ENCODE results near the gene NDUFS4. TPM values are rescaled to one million over a fixed set of nuclear protein-coding genes. Genes with fewer than 3 reads are reported as not detected.
"Not testable (repeated sequence)": the region's sequence is repeated elsewhere in the genome, so short reads cannot be mapped to it uniquely, and the experiment has no call there.

NDUFS4 gene
- total RNA-seq, 1 experiment from 2014 or later: 120 TPM

DNA sequence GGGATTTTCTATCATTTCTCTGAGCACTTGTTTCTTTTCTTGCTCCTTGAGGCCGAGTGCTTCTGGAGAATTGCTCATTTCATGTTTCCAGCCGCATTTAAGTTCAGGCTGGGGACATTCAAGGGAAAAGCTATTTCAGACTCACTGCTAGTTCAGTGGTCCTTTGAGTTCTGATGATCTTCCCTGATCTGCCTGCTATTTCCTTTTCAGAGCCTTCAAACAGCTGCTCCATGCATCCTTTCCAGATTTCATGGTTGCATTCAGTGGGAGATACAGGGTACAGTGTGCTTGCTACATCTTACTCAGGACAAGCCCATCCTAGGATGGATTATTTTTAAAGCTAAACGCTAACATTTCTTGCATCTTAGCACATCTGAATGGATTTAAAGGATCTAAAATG lies 14.7 kb downstream of the NDUFS4 start:
- no peak for DNase-seq (ENCODE audit: low read depth)

DNA sequence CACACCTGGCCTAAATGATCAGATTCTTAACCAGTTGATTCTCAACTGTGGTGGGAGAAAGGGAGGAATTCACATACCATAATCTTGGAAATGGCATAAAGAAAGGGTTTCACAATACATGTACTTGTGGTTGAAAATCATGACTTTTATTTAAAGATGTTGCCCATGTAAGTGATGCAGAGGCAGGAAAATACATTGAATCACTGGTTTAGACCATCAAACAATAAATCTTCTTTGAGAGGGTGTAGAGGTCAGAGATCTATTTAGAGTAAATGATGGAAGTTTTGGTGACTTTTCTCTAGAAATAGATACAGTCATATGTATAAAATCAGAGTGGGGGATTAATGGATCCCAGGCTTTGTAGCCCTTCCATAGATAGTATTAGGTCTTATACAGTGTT lies 15.4 kb downstream of the NDUFS4 start:
- no peak for DNase-seq (ENCODE audit: low read depth)

DNA sequence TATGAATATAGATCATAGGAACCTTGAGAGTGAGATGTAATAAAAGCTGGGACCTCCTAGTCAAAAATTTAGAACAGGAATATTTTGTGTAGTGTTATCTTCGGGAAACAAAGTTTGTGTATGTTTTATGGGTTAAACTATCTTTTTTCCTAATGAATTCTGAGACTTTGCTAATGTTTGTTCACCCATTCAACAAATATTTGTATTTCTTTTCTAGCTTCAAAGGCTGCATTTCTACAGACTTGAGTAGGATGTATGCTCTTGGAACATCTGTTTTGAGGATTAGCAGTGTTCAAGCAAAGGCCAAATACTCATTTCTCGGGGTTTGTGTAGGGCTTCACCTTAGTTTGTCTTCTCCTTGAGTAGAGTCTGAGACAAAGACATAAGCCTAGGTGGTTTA lies 16.2 kb downstream of the NDUFS4 start:
- no peak for DNase-seq (ENCODE audit: low read depth)

DNA sequence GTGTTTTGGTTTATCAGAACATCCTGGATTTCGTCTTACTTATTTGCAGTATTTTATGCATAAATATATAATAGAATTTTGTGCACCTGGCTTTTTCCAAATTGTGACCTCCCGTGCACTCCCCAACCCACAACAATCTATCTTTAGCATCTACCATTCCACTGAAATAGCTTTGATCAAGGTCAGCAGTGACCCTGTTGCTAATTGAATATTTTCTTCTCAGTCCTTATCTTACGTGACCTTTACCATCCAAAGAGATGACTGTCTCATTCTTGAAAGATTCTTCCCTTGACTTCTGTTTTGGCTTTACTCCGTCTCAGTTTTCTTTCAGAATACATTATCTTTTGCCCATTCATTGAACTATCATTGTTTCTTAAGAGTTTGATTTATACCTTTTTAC lies 18.4 kb downstream of the NDUFS4 start:
- no peak for DNase-seq (ENCODE audit: low read depth)

DNA sequence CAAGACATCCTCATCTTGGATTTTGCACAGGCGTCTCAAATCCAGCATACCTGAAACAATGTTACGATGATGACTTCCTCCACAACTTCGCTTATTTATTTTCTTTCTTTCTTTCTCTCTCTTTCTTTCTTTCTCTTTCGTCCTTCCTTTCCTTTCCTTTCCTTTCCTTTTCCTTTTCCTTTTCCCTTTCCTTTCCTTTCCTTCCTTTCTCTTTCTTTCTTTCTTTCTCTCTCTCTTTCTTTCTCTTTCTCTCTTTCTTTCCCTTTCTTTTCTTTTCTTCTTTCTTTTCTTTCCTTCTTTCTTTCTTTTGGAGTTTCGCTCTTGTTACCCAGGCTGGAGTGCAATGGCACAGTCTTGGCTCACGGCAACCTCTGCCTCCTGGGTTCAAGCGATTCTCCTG lies 20.1 kb downstream of the NDUFS4 start:
- no peak for DNase-seq (ENCODE audit: low read depth)

DNA sequence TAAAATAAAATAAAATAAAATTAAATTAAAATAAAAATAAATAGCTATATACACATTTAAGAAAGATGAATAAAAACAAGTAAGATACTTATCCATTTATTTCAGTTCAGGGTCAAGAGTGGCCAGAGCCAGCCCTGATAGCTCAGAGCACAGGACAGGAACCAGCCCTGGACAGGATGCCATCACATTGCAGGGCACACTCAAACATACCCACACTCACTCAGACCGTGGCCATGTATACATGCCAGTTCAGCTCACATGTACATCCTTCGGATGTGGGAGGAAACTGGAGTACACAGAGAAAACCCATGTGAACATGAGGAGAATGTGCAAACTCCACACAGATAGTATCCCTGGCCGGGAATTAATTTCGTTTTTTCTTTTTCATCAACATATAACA lies 21.8 kb downstream of the NDUFS4 start:
- DNase-seq (ENCODE audit: low read depth): no peak

DNA sequence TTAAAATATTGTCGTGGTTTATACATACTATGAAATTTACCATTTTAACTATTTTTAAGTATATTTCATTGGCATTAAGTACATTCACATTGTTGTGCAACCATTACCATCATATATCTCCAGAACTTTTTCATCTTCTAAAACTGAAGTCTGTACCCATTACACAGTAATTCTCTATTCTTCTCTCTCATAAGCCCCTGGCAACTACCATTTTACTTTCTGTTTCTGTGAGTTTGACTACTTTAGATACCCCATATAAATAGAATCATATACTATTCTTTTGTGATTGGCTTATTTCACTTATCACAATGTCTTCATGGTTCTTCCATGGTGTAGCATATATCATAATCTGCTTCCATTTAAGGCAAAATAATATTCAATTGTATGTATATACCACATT lies 30.3 kb downstream of the NDUFS4 start:
- no peak for DNase-seq (ENCODE audit: low read depth)

DNA sequence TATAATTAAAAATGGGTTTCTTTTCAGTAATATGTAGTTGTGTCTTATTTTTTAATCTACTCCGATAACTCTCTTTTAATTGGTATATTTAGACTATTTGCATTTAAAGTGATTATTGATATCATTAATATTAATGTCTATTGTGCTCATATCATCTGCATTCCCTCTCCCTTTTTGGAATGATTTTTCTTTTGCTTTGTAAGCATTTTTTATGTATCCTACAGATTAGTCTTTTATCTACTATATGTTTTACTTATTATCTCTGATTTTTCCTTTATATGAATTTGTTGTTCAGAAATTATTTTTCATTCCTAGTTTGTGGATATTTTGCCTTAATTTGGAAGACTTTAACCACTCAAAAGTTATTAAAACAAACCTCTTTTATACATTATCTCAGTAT lies 34.0 kb downstream of the NDUFS4 start:
- DNase-seq (ENCODE audit: low read depth): no peak

DNA sequence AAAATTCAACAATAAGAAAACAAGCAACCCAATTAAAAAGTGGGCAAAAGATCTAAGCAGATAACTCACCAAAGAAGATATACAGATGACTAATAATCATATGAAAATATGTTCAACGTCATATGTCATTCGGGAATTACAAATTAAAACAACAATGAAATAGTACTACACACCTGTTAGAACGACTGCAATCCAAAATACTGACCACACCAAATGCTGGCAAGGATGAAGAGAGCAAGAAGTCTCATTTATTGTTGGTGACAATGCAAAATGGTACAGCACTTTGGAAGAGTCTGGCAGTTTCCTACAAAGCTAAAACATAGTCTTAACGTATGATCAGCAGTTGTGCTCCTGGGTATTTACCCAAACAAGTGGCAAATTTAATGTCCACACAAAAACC lies 37.5 kb downstream of the NDUFS4 start:
- no peak for DNase-seq (ENCODE audit: low read depth)

DNA sequence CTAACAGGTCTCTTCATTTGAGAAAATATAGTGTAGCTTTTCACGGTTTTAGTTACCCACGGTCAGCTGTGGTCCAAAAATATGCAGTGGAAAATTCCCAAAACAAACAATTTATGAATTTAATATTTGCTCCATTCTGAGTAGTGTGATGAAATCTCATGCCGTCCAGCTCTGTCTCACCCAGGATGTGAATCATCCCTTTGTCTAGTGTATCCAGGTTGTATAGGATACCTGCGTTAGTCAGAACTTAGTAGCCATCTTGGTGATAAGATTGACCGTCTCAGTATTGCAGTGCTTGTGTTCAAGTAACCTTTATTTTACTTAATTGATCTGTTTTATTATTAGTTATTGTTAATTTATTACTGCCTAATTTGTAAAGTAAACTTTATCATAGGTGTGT lies 41.1 kb downstream of the NDUFS4 start:
- DNase-seq (ENCODE audit: low read depth): peak; percentile 13

DNA sequence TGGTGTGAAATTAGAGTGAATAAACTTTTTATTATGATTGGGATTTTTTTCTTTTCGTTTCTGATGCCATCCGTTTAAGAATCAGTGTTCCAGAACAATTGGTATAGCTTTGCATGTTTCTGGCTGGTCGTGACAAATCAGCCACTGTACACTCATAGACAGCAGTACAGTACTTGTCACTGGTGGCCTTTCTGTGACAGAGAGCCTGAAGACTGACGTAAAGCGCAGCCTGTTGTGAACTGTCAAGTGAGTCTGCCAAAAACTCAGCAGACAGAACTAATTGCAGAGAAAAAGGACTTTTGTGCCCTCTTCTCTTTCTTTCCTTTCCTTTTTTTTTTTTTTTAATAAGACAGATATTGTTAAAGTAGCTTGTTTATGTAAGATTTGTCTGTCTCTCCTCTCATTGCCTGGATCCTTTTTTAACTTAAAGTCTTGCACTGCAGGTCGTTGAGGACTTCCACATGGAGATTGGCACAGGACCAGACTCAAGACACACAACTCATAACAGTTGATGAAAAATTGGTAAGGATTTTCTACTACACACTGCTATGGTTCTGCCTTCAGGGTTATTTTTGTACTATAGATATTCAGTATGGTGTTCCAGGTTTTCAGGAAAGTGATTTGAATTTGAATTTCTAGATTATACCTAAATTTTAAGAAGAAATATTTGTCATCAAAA lies 42.7 kb downstream of the NDUFS4 start:
- DNase-seq (ENCODE audit: low read depth): no peak

DNA sequence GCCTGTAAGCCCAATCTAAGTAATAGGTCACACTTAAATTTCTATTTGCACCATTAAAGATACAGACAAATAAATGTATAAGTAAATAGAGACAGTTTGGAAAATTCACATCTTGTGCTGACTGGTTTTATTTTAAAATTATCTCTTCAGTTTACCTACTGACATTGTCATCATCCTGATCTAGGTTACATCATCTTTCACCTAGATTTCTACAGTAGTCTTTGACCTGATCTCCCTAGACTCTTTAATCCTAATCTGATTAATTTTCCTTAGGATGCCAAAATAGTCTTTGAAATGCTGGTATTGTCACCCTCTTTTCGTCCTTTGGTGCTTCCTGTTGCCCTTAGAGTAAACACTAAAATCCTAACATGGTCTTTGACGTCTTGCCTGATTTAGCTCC lies 43.9 kb downstream of the NDUFS4 start:
- DNase-seq (ENCODE audit: low read depth): no peak

DNA sequence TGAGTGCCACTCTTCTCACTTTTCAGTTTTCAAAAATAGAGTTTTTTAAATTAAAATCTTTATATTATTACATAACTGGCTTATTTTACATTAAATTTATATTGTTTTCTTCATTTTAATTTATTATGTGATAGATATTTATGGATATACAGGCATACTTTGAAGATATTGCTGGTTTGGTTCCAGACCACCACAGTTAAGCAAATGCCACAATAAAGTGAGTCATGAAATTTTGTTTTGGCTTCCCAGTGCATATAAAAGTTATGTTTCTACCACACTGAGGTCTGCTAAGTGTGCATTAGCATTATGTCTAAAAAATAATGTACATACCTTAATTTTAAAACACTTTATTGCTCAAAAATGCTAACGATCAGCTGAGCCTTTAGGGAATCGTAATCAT lies 47.4 kb downstream of the NDUFS4 start:
- peak; percentile 16 for DNase-seq (ENCODE audit: low read depth)

DNA sequence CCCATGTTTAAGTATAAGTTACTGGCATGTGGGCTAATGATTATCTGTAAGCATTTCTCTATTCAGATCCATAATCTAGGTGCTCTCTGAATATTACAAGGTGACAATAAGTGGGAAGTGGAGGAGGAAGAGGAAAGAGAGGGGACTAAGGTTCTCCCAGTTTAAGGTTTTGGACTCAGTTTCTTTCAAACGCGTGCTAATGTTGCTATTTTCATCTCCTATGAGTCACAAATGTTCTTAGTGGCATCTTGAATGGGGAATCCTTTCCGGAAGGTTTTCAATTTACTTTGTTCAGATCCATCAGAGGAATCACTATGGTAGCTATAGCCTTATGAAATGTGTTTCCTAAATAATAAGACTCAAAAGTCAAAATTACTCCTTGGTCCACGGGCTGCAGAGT lies 48.5 kb downstream of the NDUFS4 start:
- not testable (repeated sequence) for DNase-seq (ENCODE audit: low read depth)

DNA sequence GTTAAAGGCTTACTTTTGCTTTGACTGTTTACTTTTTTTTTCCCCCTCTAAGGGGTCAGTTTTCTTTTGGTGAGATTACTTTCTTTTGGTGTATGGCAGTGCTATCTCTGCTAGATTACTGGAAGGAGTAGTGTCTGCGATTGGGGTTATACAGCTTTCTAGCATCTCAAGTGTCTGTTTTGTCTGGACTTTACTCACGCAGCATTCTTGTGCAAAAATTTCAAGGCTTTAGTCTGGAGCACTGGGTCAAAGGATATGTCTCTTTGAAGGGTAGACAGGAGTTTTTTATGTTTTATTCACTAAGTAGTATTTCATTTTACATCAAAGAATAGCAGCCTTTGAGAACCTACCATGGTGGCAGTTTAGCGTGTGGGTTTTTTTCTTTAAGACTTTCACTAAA lies 52.6 kb downstream of the NDUFS4 start:
- DNase-seq (ENCODE audit: low read depth): no peak

DNA sequence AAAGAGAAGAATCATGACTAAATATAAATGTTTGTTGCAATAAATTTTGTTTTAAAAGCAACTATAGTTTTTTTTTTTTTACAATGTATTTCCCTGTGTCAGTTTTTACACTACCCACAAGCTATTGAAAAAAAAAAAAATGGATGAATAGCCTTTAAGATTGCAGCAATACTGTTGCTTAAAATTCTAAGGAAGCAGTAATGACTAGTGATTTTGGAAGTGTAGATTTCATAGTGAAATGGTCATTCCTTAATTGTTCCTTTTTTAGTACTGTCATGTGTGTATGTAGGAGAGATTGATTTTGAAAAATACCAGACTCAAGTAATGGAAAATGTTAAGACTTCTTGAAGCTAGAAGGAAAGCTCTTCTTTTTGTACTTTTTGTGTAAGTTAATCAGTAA lies 53.1 kb downstream of the NDUFS4 start:
- DNase-seq (ENCODE audit: low read depth): no peak

DNA sequence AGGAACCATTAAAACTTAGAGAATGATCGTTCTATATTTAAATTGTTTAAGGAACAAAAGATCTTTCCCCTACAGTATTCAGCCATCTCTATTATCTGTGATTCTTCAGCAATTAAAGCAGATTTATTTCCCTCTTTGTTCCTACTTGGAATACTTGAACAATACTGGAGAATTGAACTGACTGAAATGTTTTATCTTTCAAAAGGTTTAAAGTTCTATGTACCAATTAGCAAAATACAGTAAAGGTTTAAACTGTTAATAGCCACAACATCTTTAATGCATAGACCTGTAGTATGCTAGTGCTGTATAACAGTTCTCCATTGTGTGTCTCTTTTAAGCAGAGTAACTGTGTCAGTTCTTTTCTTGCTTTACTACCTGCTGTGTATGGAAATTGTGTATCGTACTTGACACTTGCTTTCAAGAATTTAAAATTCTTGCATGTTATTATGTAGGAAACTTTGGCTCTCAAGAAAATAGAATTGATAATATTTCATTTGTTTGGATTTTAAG lies 54.0 kb downstream of the NDUFS4 start:
- DNase-seq (ENCODE audit: low read depth): no peak

DNA sequence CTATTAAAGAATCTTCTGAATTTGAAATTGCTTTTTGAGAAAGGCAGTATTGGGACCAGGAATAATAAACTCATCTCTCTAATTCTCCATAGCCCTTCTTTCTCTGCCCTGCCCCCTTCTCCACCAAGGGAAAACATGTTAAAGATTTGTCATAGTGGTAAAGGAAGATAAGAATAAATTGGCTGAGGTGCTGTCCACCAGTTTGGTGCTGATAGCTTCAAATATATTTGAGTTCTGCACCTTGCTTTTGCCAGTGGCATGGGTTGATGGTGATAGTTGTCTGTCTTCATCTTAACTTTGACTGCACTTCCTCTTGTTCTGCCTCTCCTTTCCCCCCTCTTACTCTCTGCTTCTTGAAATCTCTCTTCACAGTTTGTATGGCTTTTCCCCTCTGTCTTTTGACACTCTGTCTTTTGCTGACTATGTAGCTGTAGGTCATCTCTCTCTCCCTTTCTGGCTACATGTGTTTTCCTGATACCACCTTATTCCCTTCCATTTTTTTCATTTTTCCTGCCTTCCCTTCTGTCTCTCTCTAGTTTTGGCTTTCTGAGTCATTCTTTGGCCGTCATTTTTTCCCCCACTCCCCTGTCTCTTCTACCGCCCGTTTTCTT lies 56.6 kb downstream of the NDUFS4 start:
- no peak for DNase-seq (ENCODE audit: low read depth)

DNA sequence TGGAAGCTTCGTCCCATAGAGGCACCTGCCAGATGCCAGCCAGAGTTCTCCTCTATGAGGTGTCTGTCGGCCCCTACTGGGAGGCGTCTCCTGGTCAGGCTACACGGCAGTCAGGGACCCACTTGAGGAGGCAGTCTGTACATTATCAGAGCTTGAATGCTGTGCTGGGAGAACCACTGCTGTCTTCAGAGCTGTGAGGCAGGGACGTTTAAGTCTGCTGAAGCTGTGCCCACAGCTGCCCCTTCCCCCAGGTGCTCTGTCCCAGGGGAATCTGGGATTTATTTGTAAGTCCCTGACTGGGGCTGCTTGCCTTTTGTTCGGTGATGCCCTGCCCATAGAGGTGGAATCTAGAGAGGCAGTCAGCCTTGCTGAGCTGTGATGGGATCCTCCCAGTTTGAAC lies 70.8 kb downstream of the NDUFS4 start:
- no peak for DNase-seq (ENCODE audit: low read depth)

DNA sequence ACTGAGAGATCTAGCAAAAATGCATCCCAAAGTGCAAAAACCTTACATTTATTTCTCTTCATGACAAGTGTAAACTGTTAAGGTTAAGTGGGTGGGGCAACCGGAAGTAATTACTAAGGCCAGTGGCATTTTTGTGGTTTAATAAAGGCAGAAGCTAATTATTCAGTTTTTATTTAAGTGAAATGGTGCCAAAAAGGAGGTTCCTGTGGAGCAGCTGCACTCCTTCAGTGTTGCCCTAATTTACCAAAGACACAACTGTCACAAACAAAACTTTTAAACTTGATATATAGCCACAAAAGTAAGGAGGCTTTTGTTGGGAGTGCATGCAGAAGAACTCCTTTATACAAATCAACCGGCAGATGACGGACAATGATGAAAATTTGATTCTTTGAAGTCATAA lies 81.6 kb downstream of the NDUFS4 start:
- peak; percentile 57 for DNase-seq (ENCODE audit: low read depth)

DNA sequence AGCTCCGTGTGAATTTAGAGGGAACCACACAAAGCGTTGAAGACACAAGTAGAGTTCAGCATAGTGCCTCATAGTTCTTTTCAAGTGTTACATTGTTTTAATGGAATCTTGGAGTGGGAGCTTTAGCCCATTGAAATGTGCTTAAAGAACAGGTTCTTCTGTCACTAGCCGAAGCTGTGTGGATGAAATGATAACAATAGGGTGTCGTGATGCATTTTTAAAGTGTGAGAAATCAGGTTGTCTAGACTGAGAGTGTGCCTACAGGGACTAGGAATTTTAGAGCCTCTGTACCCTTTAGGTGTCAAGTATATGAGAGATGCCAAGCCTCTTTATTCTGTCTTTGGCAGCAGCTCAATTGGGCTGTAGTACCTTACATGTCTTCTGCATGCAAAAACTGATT lies 83.0 kb downstream of the NDUFS4 start:
- DNase-seq (ENCODE audit: low read depth): no peak

DNA sequence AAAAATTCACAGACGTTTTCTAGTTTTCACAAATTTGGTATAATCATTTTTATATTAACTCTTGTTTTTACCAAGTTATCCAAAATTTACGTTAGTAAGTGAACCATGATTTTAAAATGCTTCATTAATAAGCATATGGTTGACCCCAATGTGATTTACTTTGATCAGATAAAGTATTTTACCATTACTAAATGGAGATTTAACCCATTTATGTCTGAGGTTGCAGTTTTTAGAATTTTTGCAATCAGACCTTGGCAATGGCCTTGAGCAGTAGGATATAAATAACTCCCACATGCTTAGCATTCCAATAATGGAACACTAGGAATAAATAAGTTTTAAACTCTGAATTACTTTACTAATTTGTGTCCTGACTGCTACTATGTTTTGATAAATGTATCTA lies 84.6 kb downstream of the NDUFS4 start:
- no peak for DNase-seq (ENCODE audit: low read depth)

DNA sequence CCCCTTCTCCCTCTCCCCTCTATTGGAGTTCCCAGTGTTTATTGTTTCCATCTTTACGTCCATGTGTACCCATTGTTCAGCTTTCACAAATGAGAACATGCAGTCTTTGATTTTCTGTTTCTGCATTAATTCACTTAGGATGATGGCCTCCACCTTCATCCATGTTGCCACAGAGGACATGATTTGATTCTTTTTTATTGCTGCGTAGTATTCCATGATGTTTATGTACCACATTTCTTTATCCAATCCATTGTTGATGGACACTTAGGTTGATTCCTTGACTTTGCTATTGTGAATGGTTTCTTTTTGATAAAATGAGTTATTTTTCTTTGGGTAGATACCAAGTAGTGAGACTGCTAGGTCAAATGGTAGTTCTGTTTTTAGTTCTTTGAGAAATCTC lies 88.9 kb downstream of the NDUFS4 start:
- DNase-seq (ENCODE audit: low read depth): no peak

DNA sequence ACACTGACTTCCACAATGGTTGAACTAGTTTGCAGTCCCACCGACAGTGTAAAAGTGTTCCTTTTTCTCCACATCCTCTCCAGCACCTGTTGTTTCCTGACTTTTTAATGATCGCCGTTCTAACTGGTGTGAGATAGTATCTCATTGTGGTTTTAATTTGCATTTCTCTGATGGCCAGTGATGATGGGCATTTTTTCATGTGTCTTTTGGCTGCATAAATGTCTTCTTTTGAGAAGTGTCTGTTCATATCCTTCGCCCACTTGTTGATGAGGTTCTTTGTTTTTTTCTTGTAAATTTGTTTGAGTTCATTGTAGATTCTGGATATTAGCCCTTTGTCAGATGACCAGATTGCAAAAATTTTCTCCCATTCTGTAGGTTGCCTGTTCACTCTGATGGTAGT lies 100.1 kb downstream of the NDUFS4 start:
- not testable (repeated sequence) for DNase-seq (ENCODE audit: low read depth)

Data from M059J (cell line).